PC-9 (cell line): ENCODE results near the gene SLC22A23. TPM values are rescaled to one million over a fixed set of nuclear protein-coding genes. Genes with fewer than 3 reads are reported as not detected.

ENCODE experiments used
- BruUV-seq: library from RNA; stranded (reverse); fragments of 400-500 nt; replicated peaks from 2 replicates; lab custom pipeline; 2021; lab: Mats Ljungman, UMichigan
- CTCF ChIA-PET: fragments of 300-600 bp; sonication (Branson Sonifier 250); formaldehyde crosslinking; loops from one replicate; lab custom pipeline; 2022; ENCODE audit warnings: antibody characterized with exemption; lab: Charles Lee
- POLR2A ChIA-PET: fragments of 300-600 bp; sonication (Branson Sonifier 250); formaldehyde crosslinking; loops from one replicate; lab custom pipeline; 2022; ENCODE audit warnings: antibody characterized with exemption; ENCODE audit not compliant: unreplicated experiment; lab: Charles Lee
- DNase-seq, 2 experiments: peaks; one replicate each; pipeline versions ENCODE4 v3.0.0 to v3.0.0-alpha.2; 2015 to 2022; ENCODE audit warnings: mixed read lengths in 1 of 2
- H2AFZ ChIP-seq: fragments of 200-600 bp; sonication (generic); 2 replicates; pipeline ENCODE4 v1.8.1; 2017; ENCODE audit warnings: antibody characterized with exemption
- H3F3A ChIP-seq: fragments of 200-600 bp; sonication (generic); 2 replicates; pipeline ENCODE4 v1.8.1; 2017; ENCODE audit warnings: antibody characterized with exemption, mild to moderate bottlenecking, low read depth; ENCODE audit not compliant: insufficient read depth
- H3K27ac ChIP-seq: fragments of 200-600 bp; sonication (generic); 2 replicates; pipeline ENCODE4 v1.6.1; 2016; ENCODE audit warnings: mixed run types
- H3K27me3 ChIP-seq: fragments of 200-600 bp; sonication (generic); 2 replicates; pipeline ENCODE4 v1.6.1; 2016; ENCODE audit warnings: low read depth, mixed run types; ENCODE audit not compliant: insufficient read depth
- H3K36me3 ChIP-seq: fragments of 200-600 bp; sonication (generic); 2 replicates; pipeline ENCODE4 v1.6.1; 2016; ENCODE audit warnings: low read depth, mixed run types
- H3K4me1 ChIP-seq: fragments of 200-600 bp; sonication (generic); replicated peaks from 2 replicates; pipeline ENCODE4 v1.6.1; 2016; ENCODE audit warnings: mixed run types; ENCODE audit not compliant: insufficient read depth
- H3K4me2 ChIP-seq: fragments of 200-600 bp; sonication (generic); 2 replicates; pipeline ENCODE4 v1.6.1; 2017; ENCODE audit warnings: mixed run types
- H3K4me3 ChIP-seq: fragments of 200-600 bp; sonication (generic); 2 replicates; pipeline ENCODE4 v1.6.1; 2016; ENCODE audit warnings: mixed run types
- H3K79me2 ChIP-seq: fragments of 200-600 bp; sonication (generic); 2 replicates; pipeline ENCODE4 v1.6.1; 2017; ENCODE audit warnings: low read depth, mixed run types
- H3K9me2 ChIP-seq: fragments of 200-600 bp; sonication (generic); 2 replicates; pipeline ENCODE4 v1.8.1; 2017; ENCODE audit warnings: mild to moderate bottlenecking; ENCODE audit not compliant: insufficient read depth
- H3K9me3 ChIP-seq: fragments of 200-600 bp; sonication (generic); 2 replicates; pipeline ENCODE4 v1.8.1; 2016; ENCODE audit warnings: low read depth; ENCODE audit not compliant: insufficient read depth
- H4K20me1 ChIP-seq: fragments of 200-600 bp; sonication (generic); 2 replicates; pipeline ENCODE4 v1.8.1; 2017; ENCODE audit not compliant: insufficient read depth
- EZH2 ChIP-seq: fragments of 200-600 bp; sonication (generic); IDR thresholded peaks from 2 replicates; pipeline ENCODE4 v1.8.0; 2017; ENCODE audit warnings: antibody characterized with exemption, low read depth
- intact Hi-C: fragments of 100-400 bp; cut with micrococcal nuclease; formaldehyde crosslinking; loops from one replicate; pipeline ENCODE4 v1.10.0; 2022; ENCODE audit not compliant: unreplicated experiment
- total RNA-seq: library from RNA; stranded (reverse); gene quantifications from 2 replicates; pipeline ENCODE4 v1.2.3, GENCODE V29; 2021
- TF ChIP-seq, protein P1 (sequence below): fragments of 200-600 bp; sonication (generic); conservative IDR thresholded peaks from 2 replicates; pipeline ENCODE4 v1.6.1; 2017; ENCODE audit warnings: mixed run types, antibody characterized with exemption, mild to moderate bottlenecking, moderate library complexity

Gene SLC22A23
- total RNA-seq, 1 experiment from 2014 or later, result 13.5 TPM

DNA sequence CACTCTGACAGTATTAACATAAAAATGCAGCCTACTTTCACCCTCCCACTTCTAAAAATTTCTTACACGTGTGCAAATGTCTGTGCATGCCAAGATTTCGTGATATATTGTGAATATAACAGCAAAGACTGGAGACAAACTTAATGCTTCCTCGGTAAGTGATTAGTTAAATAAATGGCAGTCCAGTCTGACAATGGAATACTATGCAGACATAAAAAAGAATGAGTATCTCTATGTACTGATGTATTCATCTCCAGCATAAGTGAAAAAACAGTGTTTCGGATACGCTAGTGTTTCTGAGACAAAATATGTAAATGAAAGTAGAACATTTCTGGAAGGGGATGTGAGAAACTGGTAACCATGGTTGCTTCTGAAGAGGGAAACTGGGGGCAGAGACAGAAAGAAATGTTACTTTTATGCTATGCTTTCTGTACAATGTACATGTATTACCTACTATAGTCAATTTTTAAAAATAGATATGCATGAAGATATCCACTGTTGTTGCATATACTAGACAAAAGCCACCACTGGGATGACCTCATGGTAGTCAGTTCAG lies 7.0 kb downstream of the SLC22A23 start:
- Histone ChIP-seq H2AFZ (no peak overlapping the region), H3K9me2 (no peaks in the 10 kb centered on the region), H3F3A (no peaks in the 10 kb centered on the region), H4K20me1 (no peaks in the 10 kb centered on the region; the same call in 1 of the 2 replicates), H3K9me3 (no peaks in the 10 kb centered on the region), H3K4me1 (peaks cover 11% of the 10 kb centered on the region), H3K27me3 (no peaks in the 10 kb centered on the region), H3K27ac (no peak overlapping the region), H3K4me3 (no peak overlapping the region), H3K36me3 (no peaks in the 10 kb centered on the region), H3K79me2 (peaks cover 15% of the 10 kb centered on the region), H3K4me2 (no peak overlapping the region)
- TF ChIP-seq EZH2, result no peak
- TF ChIP-seq, protein P1, sequence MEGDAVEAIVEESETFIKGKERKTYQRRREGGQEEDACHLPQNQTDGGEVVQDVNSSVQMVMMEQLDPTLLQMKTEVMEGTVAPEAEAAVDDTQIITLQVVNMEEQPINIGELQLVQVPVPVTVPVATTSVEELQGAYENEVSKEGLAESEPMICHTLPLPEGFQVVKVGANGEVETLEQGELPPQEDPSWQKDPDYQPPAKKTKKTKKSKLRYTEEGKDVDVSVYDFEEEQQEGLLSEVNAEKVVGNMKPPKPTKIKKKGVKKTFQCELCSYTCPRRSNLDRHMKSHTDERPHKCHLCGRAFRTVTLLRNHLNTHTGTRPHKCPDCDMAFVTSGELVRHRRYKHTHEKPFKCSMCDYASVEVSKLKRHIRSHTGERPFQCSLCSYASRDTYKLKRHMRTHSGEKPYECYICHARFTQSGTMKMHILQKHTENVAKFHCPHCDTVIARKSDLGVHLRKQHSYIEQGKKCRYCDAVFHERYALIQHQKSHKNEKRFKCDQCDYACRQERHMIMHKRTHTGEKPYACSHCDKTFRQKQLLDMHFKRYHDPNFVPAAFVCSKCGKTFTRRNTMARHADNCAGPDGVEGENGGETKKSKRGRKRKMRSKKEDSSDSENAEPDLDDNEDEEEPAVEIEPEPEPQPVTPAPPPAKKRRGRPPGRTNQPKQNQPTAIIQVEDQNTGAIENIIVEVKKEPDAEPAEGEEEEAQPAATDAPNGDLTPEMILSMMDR, result no peak
- BruUV-seq, result no TSS peak
- DNase-seq, result no peak
- ChIA-PET POLR2A (no interaction called here), CTCF (no interaction called here)
- intact Hi-C loops, result no loop called here

DNA sequence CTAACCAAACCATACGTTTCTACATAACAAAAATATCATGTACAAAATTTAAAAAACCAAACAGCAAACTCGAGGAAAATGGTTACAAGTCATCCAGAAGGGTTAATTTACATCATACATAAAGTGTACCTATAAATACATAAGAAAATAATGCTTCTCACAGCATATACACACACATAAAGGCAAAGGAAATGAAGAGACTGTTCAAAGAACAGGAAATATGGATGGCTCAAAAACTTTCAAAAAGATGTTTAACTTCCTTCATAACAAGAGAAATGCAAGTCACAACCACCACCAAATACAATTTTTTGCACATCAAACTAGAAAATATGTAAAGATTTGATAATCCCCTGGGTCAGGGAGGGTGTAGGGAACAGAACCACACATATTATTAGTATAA lies 7.5 kb downstream of the SLC22A23 start:
- Histone ChIP-seq H3F3A (no peaks in the 10 kb centered on the region), H3K79me2 (peaks cover 10% of the 10 kb centered on the region), H3K4me3 (no peak overlapping the region), H3K9me2 (no peaks in the 10 kb centered on the region), H2AFZ (no peak overlapping the region), H3K27ac (no peak overlapping the region), H3K36me3 (no peaks in the 10 kb centered on the region), H3K4me1 (peaks cover 11% of the 10 kb centered on the region), H3K27me3 (no peaks in the 10 kb centered on the region), H4K20me1 (no peaks in the 10 kb centered on the region), H3K4me2 (no peak overlapping the region), H3K9me3 (no peaks in the 10 kb centered on the region)
- CTCF ChIA-PET, result no interaction called here
- intact Hi-C loops, result no loop called here
- TF ChIP-seq, protein P1, result no peak
- TF ChIP-seq EZH2, result no peak
- POLR2A ChIA-PET, result no interaction called here
- DNase-seq, result no peak
- BruUV-seq, result no TSS peak

DNA sequence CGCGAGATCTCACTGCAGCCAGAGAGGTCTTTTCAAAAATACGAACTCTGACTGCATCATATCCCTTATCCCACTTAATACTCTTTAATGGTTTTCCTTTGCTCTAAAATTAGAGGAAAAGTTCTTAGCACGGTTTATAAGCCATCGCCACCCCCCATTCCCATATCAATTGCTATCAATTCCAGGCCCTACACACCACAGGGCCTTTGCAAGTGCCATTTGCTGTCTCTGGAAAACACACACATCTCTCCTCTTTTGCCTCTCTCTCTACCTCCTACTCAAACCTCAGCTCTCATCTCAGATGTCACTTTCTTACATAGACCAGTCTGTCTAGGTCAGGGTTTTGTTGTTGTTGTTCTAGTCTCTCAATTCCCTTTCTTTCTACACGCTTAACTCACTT lies 9.8 kb downstream of the SLC22A23 start:
- Histone ChIP-seq H3K27me3 (no peaks in the 10 kb centered on the region), H3K79me2 (peaks cover 3% of the 10 kb centered on the region; the same call in 1 of the 2 replicates), H3K9me3 (no peaks in the 10 kb centered on the region), H3K4me1 (peaks cover 22% of the 10 kb centered on the region), H3K9me2 (no peaks in the 10 kb centered on the region), H3K4me2 (no peak overlapping the region), H3K4me3 (no peak overlapping the region), H2AFZ (no peak overlapping the region), H3K27ac (no peak overlapping the region), H4K20me1 (no peaks in the 10 kb centered on the region), H3K36me3 (no peaks in the 10 kb centered on the region), H3F3A (no peaks in the 10 kb centered on the region)
- TF ChIP-seq EZH2, result no peak
- TF ChIP-seq, protein P1, result no peak
- no TSS peak for BruUV-seq
- DNase-seq, result no peak
- POLR2A ChIA-PET, result interaction anchor here (0.6 kb wide), 1 partner anchor 20 kb away, joined by 7 read pairs; no protein-coding TSS in a partner anchor
- intact Hi-C loops, result no loop called here
- CTCF ChIA-PET, result interaction anchor here (0.7 kb wide), 1 partner anchor 43 kb away, joined by 11 read pairs; no protein-coding TSS in a partner anchor
